Esophagus muscularis mucosa (tissue), 4 donors: Measurements from ENCODE around the gene BAIAP2. TPM values are rescaled to one million over a fixed set of nuclear protein-coding genes. Genes with fewer than 3 reads are reported as not detected.

ENCODE experiments used
- DNase-seq: peaks from one replicate; pipeline ENCODE4 v3.0.0-alpha.2; 2017; ENCODE audit errors: extremely low spot score
- H3K27ac ChIP-seq, 4 donors: fragments of 200-600 bp; sonication (generic); replicated peaks in 1 of 4; 1 replicate in 3 of 4; 2 replicates in 1 of 4; pipeline ENCODE4 v1.5.1; 2016 to 2019; ENCODE audit warnings: mild to moderate bottlenecking in 1 of 4
- H3K27me3 ChIP-seq, 4 donors: fragments of 200-600 bp; sonication (generic); one replicate each; pipeline versions ENCODE4 v1.5.1 to v1.6.0; 2016 to 2019
- H3K36me3 ChIP-seq, 4 donors: fragments of 200-600 bp; sonication (generic); one replicate each; pipeline ENCODE4 v1.5.1; 2016 to 2019
- H3K4me1 ChIP-seq, 4 donors: fragments of 200-600 bp; sonication (generic); one replicate each; pipeline ENCODE4 v1.5.1; 2016 to 2019
- H3K4me3 ChIP-seq, 4 donors: fragments of 200-600 bp; sonication (generic); 1 replicate in 2 of 4; 2 replicates in 2 of 4; pipeline ENCODE4 v1.5.1; 2016 to 2019; ENCODE audit warnings: mild to moderate bottlenecking in 4 of 4, moderate library complexity in 1 of 4
- H3K9me3 ChIP-seq, 4 donors: fragments of 200-600 bp; sonication (generic); 1 replicate in 3 of 4; 2 replicates in 1 of 4; pipeline ENCODE4 v1.5.1; 2016 to 2019
- EP300 ChIP-seq: sonication (generic); formaldehyde crosslinking; IDR thresholded peaks from one replicate; pipeline ENCODE4 v1.6.1; 2017; ENCODE audit warnings: antibody characterized with exemption
- POLR2A ChIP-seq: fragments of 450-650 bp; IDR thresholded peaks from one replicate; pipeline ENCODE4 v1.6.1; 2017; ENCODE audit warnings: antibody characterized with exemption, moderate library complexity, mild to moderate bottlenecking, low read depth
- POLR2AphosphoS5 ChIP-seq, 2 donors: sonication (generic); formaldehyde crosslinking; IDR thresholded peaks; one replicate each; pipeline ENCODE4 v1.6.1; 2017; ENCODE audit warnings: antibody characterized with exemption in 2 of 2
- WGBS: methylation state at CpG from one replicate; pipeline ENCODE4 v1.1.5; 2018; 5-methylcytosine and 5-hydroxymethylcytosine counted together
- intact Hi-C: fragments of 100-400 bp; cut with DNase I; formaldehyde crosslinking; loops from one replicate; pipeline ENCODE4 v1.15.1; 2023
- total RNA-seq, 4 donors: library from RNA; depleted of rRNA; stranded (reverse); fragments of >200 nt; gene quantifications; one replicate each; pipeline versions ENCODE4 v1.1.0 to v1.2.1, GENCODE V29; 2016
- TF ChIP-seq, protein P1 (sequence below), 3 experiments: fragments of 200-600 bp in 2 of 3; fragments of 450-650 bp in 1 of 3; sonication (generic) in 2 of 3; IDR thresholded peaks; one replicate each; pipeline ENCODE4 v1.5.1; 2017 to 2019; ENCODE audit warnings: antibody characterized with exemption in 3 of 3, mild to moderate bottlenecking in 2 of 3, moderate library complexity in 1 of 3

Gene BAIAP2
- total RNA-seq, 4 donors from 2014 or later: 31.1 to 54.5 (median 36.7) TPM

DNA sequence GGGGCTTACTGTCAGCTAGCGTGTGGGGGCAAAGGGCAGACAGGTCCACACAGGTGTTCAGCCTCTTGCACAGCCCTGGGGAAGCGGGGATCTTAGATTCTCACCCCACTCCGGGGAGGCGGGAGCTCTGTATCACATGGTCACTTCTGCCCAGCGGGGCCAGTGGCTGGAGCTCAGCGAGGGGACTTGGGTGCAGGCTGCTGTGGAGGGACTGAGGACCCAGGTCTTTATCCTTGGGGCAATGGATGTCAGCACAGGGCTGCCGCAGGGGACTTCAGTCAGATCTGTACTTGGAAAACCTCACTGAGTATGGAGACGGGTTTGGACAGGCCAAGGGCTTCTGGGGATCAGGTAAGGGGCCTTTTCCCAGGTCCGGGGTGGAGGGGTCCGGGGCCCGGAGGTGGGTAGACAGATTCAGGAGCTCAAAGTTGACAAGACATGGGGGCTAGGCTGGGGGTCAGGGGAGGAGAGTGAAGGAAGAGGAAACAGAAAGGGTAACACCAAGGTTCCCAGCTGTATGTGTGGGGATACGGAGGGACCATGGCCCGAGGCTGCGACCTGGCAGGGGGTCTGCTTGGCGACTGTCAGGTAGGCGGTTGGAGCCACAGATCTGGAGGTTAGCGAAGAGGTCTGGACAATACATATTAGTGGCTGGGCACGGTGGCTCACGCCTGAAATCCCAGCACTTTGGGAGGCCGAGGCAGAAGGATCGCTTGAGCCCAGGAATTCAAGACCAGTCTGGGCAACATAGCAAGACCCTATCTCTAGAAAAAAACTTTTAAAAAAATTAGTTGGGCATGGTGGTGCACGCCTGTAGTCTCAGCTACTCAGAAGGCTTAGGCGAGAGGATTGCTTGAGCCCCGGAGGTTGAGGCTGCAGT, 15.1 kb upstream of the BAIAP2 start:
- intact Hi-C loops: no loop called here
- TF ChIP-seq EP300 (no peak), POLR2AphosphoS5 (IDR thresholded peaks at IDR 0.05) (no peak), POLR2A (no peak)
- TF ChIP-seq, protein P1, sequence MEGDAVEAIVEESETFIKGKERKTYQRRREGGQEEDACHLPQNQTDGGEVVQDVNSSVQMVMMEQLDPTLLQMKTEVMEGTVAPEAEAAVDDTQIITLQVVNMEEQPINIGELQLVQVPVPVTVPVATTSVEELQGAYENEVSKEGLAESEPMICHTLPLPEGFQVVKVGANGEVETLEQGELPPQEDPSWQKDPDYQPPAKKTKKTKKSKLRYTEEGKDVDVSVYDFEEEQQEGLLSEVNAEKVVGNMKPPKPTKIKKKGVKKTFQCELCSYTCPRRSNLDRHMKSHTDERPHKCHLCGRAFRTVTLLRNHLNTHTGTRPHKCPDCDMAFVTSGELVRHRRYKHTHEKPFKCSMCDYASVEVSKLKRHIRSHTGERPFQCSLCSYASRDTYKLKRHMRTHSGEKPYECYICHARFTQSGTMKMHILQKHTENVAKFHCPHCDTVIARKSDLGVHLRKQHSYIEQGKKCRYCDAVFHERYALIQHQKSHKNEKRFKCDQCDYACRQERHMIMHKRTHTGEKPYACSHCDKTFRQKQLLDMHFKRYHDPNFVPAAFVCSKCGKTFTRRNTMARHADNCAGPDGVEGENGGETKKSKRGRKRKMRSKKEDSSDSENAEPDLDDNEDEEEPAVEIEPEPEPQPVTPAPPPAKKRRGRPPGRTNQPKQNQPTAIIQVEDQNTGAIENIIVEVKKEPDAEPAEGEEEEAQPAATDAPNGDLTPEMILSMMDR (IDR thresholded peaks at IDR 0.05): no peak
- Histone ChIP-seq H3K27ac (peak overlapping the region in 2 of 4 donors; percentile 75 to 86), H3K4me3 (no peak overlapping the region), H3K9me3 (no peaks in the 10 kb centered on the region), H3K4me1 (peaks cover 30 to 64% (median 51%) of the 10 kb centered on the region in 4 donors), H3K36me3 (no peaks in the 10 kb centered on the region), H3K27me3 (no peaks in the 10 kb centered on the region)
- 91% methylated on average over 22 of the region's 24 CpGs for WGBS
- no peak for DNase-seq

DNA sequence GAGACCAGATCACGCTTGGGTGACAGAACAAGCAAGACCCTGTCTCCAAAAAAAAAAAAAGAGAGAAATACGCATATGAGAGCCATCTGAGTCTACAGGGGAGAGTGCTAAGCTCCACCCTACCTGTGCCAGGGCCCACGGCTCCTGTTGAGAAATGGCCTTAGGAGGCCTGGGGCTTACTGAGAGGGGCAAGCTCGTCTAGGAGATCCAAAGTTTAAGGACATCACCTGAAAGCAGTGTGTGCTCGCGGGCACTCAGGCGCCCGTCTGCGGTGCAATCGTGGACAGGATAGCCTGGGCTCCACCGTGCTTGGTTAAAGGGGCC, 14.5 kb upstream of the BAIAP2 start:
- Histone ChIP-seq H3K4me3 (no peak overlapping the region), H3K36me3 (no peaks in the 10 kb centered on the region), H3K9me3 (no peaks in the 10 kb centered on the region), H3K27me3 (no peaks in the 10 kb centered on the region), H3K27ac (peak overlapping the region; percentile 73 to 86 (median 76)), H3K4me1 (peaks cover 30 to 64% (median 53%) of the 10 kb centered on the region in 4 donors)
- DNase-seq: no peak
- intact Hi-C loops: no loop called here
- TF ChIP-seq EP300: no peak
- TF ChIP-seq, protein P1 (IDR thresholded peaks at IDR 0.05): no peak
- TF ChIP-seq POLR2AphosphoS5 (IDR thresholded peaks at IDR 0.05): no peak
- no peak for TF ChIP-seq POLR2A
- 89% methylated on average over 3 of the region's 11 CpGs for WGBS

DNA sequence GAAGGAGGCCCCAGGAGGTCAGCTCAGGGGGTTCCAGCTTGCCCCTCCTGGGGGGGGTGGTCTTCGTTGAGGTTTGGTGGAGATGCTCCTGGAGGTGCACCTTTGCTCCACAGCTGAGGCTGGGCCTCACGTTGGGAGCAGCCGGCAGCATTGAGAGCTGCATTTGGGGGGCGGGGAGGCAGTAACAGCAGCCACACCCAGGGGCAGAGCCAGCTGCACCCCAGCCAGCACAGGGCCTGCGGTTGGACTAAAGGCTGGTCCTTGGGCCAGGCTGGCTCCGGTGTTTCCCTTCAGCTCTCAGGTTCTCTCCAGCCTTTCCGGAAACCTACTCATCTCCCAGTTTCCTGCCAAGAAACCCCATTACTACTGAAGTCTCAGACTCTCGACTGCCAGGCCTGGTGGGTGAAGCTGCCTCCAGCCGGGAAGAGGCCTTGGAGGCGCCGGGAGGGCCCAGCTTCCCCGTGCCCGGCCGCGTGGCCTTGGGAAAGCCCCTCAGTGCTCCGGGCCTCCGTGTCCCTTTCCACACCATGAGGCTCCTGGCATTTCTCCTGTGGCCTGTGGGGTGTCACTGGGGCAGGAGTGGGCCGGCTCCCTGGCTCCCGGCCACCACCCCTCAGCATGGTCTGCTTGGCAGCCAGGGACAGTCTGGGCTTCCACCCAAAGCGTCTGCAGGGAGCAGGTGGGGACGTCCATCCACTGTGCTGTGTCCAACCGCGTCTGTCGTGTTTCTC, 14.0 kb upstream of the BAIAP2 start:
- no peaks in the 10 kb centered on the region for H3K9me3 ChIP-seq
- peak in 1 of 2 donors; percentile 10 for TF ChIP-seq POLR2AphosphoS5 (IDR thresholded peaks at IDR 0.05)
- no peak for TF ChIP-seq POLR2A
- H3K27ac ChIP-seq: peak overlapping the region; percentile 73 to 86 (median 76)
- no peaks in the 10 kb centered on the region for H3K36me3 ChIP-seq
- intact Hi-C loops: no loop called here
- H3K4me1 ChIP-seq: peaks cover 30 to 66% (median 55%) of the 10 kb centered on the region in 4 donors
- no peak for DNase-seq
- WGBS: 44% methylated on average over 16 of the region's 24 CpGs
- peak overlapping the region in 1 of 4 donors; percentile 13 for H3K4me3 ChIP-seq
- H3K27me3 ChIP-seq: no peaks in the 10 kb centered on the region

DNA sequence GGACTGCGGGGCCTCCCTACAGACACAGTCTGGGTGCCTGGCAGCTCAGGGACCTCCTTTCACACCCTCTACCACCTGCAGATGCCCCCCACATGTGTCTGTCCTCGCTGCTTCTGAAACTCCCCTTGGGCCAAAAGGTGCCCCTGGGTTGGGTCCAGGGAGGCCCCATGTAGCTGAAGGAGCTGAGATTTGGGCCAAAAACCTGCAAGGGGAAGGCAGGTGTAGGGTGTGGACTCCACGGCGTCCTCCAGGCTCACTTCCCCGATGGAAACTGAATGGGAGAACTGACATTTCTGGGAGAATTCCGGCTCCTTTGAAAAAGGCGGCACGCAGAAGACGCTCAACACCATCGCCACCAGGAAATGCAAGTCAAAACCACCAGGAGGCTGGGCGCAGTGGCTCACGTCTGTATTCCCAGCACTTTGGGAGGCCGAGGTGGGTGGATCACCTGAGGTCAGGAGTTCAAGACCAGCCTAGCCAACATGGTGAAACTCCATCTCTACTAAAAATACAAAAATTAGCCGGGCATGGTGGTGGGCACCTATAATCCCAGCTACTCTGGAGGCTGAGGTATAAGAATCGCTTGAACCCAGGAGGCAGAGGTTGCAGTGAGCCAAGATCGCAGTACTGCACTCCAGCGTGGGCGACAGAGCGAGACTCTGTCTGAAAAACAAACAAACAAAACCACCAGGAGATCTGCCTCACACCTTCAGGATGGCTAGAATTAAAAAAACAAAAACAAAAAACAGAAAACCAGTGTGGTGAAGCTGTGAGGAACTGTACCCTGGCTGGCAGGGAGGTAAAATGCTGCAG, 13.2 kb upstream of the BAIAP2 start:
- Histone ChIP-seq H3K9me3 (no peaks in the 10 kb centered on the region), H3K36me3 (no peaks in the 10 kb centered on the region), H3K4me3 (no peak overlapping the region), H3K27me3 (no peaks in the 10 kb centered on the region), H3K4me1 (peaks cover 30 to 74% (median 64%) of the 10 kb centered on the region in 4 donors), H3K27ac (peak overlapping the region; percentile 73 to 86 (median 76))
- intact Hi-C loops: no loop called here
- DNase-seq: no peak
- TF ChIP-seq POLR2AphosphoS5 (IDR thresholded peaks at IDR 0.05): no peak
- no peak for TF ChIP-seq EP300
- TF ChIP-seq, protein P1 (IDR thresholded peaks at IDR 0.05): no peak
- TF ChIP-seq POLR2A: no peak
- 91% methylated on average over 18 of the region's 19 CpGs for WGBS

DNA sequence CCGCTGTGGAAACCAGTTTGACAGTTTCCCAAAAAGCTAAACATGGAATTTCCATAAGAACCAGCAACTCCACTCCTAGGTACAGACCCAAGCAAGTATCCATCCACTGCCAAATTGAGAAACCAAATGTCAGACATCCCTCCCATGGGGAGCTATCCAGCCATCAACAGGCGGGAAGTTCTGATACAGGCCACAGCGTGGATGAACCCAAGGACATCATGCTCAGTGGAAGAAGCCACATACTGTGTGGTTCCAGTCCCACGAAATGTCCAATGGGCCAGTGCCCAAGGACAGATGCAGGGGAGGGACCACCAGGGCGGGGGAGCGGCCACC, 12.6 kb upstream of the BAIAP2 start:
- intact Hi-C loops: no loop called here
- Histone ChIP-seq H3K4me1 (peaks cover 30 to 80% (median 68%) of the 10 kb centered on the region in 4 donors), H3K36me3 (no peaks in the 10 kb centered on the region), H3K9me3 (no peaks in the 10 kb centered on the region), H3K27me3 (no peaks in the 10 kb centered on the region), H3K27ac (no peak overlapping the region), H3K4me3 (no peak overlapping the region)
- 87% methylated on average over 6 of the region's 6 CpGs for WGBS
- no peak for DNase-seq
- no peak for TF ChIP-seq POLR2A
- TF ChIP-seq POLR2AphosphoS5 (IDR thresholded peaks at IDR 0.05): no peak
- no peak for TF ChIP-seq EP300
- TF ChIP-seq, protein P1 (IDR thresholded peaks at IDR 0.05): no peak
